HG02571 (cell line): ENCODE measurements around the gene TCP11.

Experiments used
- ATAC-seq: cut with Tn5 transposase; IDR thresholded peaks from one replicate; pipeline ENCODE4 v1.9.1; 2021; ENCODE audit warnings: mild to moderate bottlenecking, moderate library complexity; ENCODE audit not compliant: unreplicated experiment

The TCP11 gene

GRCh38 chr6:35096129-35096862, 44.8 kb downstream of the TCP11 start:
- no peak for ATAC-seq

GRCh38 chr6:35094183-35094582, 47.0 kb downstream of the TCP11 start:
- no peak for ATAC-seq

DNA sequence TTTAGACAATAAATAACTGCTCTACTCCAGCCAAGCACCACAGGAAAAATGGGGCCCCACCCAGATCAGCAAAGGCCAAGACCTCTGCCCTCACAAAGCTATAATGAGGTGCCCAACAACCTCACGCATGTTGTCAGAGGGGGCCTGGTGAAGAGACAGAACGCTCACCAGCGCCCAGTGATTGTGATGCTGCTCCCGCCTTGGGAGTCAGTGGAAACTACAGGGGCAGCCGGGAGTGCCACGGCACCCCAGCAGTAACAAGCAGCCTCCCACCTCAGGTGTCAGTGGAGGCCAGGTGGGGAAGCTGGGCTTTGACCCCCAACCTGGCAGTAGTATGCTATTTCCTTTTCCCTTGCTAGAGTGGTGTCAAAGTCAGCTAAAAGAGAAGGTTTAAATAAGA, 47.4 kb downstream of the TCP11 start:
- ATAC-seq: no peak

DNA sequence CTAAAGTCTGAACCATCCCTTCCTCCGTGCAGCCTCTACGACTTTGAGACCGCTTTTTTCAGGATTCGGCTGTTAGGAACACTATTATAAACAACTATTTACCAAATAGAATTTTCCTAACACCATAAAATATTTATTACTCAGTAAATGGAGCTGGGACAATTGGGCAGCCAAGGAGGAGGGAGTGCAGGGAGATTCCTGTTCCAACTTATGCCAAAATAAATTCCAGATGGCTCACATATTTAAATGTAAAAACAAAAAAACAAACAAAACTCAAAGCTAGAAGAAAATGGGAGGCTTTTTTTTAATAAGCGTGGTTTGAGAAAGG, 48.1 kb downstream of the TCP11 start:
- ATAC-seq: no peak

DNA sequence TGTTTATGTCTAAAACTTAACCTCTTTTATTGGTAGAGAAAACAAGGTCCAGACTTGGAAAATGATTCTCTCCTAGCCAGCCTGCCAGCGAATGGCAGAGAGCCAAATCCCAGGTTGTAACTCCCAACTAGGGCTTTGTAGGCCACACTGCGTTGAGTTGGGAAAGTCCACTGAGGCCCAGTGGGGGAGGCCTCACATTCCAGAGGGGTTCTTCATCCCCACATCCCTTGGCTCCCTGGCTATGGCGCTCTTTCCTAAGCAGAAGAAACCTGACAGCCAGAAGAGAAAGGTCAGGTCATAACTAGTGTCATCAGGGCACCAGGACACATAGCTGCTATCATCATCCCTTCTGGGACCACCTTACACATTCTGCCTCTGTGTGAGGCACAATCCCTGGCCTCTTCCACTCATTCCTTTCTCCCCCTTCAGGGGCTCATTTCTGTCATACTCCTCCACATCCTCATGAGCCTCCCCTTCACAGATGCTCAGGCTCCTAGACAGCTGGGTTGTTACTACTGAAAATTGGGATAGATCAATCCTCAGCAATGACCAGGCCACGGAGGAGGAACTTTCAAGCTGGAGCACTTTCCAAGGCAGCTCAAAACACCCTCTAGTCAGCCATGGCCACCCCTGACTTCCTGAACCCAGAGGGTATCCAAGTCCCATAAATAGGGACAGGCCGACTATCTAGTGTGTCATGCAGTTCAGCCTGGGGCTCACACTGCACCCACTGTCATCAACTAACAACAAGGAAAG, 48.6 kb downstream of the TCP11 start:
- ATAC-seq: no peak

- ATAC-seq: no peak
Observed at GRCh38 chr6:35091346-35092083, 49.6 kb downstream of the TCP11 start.

GRCh38 chr6:35090734-35091133, 50.4 kb downstream of the TCP11 start:
- no peak for ATAC-seq

GRCh38 chr6:35089935-35090505, 51.1 kb downstream of the TCP11 start:
- ATAC-seq: no peak

- no peak for ATAC-seq
Observed at GRCh38 chr6:35089216-35089934, 51.8 kb downstream of the TCP11 start.

DNA sequence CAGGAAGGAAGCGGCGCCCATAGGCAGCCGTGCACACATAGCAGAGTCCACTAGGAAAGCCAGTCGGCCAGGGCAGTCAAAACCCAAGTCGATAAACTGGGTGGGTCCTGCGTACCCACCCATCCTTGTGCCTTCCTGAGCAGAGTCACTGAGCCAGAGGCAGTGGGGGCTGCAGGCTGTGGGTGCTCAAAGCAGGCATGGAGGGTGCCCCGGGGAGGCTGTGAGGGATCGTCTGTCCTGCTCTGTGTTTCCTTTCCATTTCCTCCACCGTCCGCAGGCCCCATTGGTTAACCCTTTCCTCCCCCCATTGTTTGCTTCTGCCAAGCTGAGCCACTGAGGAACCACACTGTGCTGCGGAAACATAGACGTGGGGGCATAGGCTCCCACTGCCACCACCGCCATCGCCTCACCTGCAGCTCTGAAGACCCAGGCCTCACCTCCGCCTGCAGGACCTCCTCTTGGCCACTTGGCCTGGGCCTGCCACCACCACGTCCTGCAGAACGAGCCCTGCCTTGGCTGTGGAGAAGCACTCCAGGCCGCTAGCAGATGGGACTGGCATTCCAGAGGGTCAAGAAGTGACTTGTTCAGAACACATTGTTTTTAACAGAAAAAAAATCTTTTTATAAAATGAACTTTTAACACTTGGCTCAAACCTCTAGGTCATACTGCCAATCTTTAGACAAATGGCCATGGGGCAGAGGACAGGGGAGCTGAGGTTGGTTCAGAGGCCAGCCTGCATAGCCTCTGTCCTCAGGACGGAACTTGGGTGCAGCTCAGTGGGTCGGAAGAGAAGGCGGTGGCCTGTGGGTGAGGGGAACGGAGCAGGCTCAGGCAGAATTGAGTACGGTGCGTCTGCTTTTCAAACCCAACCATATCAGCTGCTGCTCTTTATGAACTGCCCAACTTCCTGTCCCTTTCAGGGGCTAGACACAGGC, 52.6 kb downstream of the TCP11 start:
- no peak for ATAC-seq

GRCh38 chr6:35087361-35088280, 53.5 kb downstream of the TCP11 start:
- ATAC-seq: no peak

GRCh38 chr6:35086636-35087360, 54.3 kb downstream of the TCP11 start:
- no peak for ATAC-seq

GRCh38 chr6:35086282-35086632, 54.9 kb downstream of the TCP11 start:
- no peak for ATAC-seq

- no peak for ATAC-seq
Observed at GRCh38 chr6:35085359-35086281, 55.5 kb downstream of the TCP11 start.

DNA sequence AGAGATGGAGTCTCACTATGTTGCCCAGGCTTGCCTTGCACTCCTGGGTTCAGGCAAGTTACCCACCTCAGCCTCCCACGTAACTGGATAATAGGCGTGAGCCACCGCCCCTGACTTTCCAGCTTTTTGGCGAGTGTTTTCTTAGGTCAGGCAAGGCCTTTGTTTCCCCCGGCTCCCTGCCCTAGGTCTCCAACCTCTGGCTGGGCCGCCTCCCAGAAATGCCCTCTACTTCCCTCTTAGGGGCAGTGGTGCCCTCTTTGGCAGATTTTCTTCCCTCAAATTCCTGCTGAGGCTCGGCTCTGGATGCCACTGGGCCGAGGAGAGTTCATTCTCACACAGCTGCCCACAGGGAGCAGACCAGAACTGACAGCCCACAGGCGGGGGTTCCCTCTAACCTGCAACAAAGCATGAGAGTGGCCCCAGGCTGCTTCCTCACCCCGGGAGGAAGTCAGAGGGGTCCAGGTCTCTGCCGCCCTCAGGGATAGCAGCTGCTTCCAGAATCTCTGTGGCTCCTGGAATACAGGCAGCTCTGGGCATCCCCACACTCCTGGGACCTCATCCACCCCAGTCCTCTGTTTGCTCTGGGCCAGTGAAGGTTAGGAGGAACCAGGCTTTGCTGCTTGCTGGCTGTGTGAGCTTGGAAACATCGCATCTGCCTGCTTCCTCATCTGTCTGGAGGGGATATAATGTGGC, 56.5 kb downstream of the TCP11 start:
- ATAC-seq: no peak

GRCh38 chr6:35084041-35084491, 57.1 kb downstream of the TCP11 start:
- no peak for ATAC-seq
